Limb (tissue), 2 donors: ENCODE data around the gene ARF1.

Source experiments
- DNase-seq, 2 donors: peaks; one replicate each; pipeline ENCODE4 v3.0.0-alpha.2; 2016; ENCODE audit errors: extremely low spot score in 2 of 2

Gene ARF1

DNA sequence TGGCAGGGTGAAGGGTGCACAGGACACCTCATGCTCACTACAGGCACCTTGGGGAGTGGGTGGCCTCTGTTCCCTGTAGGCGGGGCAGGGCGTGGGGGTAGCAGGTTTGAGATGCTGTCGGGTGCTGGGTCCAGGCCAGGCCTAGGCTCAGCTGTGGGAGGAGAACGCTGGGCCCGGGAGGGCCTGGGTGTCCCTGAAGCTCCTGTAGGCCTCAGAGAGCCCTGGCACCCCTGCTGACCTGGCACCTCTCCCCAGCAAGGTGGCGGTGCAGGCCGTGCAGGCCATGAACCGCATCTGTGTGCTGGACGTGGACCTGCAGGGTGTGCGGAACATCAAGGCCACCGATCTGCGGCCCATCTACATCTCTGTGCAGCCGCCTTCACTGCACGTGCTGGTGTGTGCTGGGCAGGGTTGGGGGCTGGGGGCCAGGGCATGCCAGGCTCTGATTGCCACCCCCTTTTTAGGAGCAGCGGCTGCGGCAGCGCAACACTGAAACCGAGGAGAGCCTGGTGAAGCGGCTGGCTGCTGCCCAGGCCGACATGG is 64.7 kb downstream of the ARF1 start:
- DNase-seq = peak in 1 of 2 donors; percentile 26

GRCh38 chr1:228147768-228148167 is 65.3 kb downstream of the ARF1 start:
- DNase-seq = no peak

GRCh38 chr1:228148196-228148861 is 65.8 kb downstream of the ARF1 start:
- DNase-seq = peak in 1 of 2 donors; percentile 25
